AG04449 (cell line): ENCODE results near the gene HOXB4.
A peak's percentile ranks its signal among the peaks of the same experiment; 100 is the strongest.

Source experiments
- CTCF ChIA-PET: fragments of 350-600 bp; formaldehyde crosslinking; extraction: SDS; loops from one replicate; lab custom pipeline; 2021; ENCODE audit warnings: antibody characterized with exemption; lab: Yijun Ruan, JAX
- POLR2A ChIA-PET: fragments of 400-600, 350-600 bp; formaldehyde crosslinking; extraction: SDS; loops from one replicate; lab custom pipeline; 2020; ENCODE audit warnings: antibody characterized with exemption, inconsistent platforms; lab: Yijun Ruan, JAX
- DNase-seq: peaks from one replicate; pipeline ENCODE4 v3.0.0-alpha.2; 2010; ENCODE audit warnings: low read depth, low spot score
- H3K4me3 ChIP-seq: 2 replicates; pipeline ENCODE4 v1.5.1; 2011; ENCODE audit warnings: low read depth, mild to moderate bottlenecking, control low read depth, low read length
- CTCF ChIP-seq: IDR thresholded peaks from one replicate; pipeline ENCODE4 v1.5.1; 2011; ENCODE audit warnings: mild to moderate bottlenecking, moderate library complexity, low read length, control low read depth, inconsistent platforms; ENCODE audit not compliant: insufficient read depth; ENCODE audit errors: missing control alignments

The HOXB4 gene

GRCh38 chr17:48568499-48569239, 9.5 kb downstream of the HOXB4 start:
- CTCF ChIA-PET = interaction anchor here (0.7 to 3.6 kb wide), 10 partner anchors 8 to 261 kb away, joined by 3 to 22 read pairs (median 3); no protein-coding TSS in a partner anchor
- POLR2A ChIA-PET = interaction anchor here (0.6 to 2.3 kb wide), 4 partner anchors 12 to 26 kb away, joined by 3 to 17 read pairs (median 4); no protein-coding TSS in a partner anchor
- peak overlapping the region; percentile 29 for H3K4me3 ChIP-seq
- DNase-seq = no peak
- TF ChIP-seq CTCF = no peak

- POLR2A ChIA-PET = interaction anchor here (0.6 to 1.9 kb wide), 5 partner anchors 9 to 25 kb away, joined by 3 to 7 read pairs (median 4); no protein-coding TSS in a partner anchor
- CTCF ChIA-PET = interaction anchor here (0.7 to 3.6 kb wide), 9 partner anchors 8 to 260 kb away, joined by 3 to 22 read pairs (median 3); no protein-coding TSS in a partner anchor
- no peak for TF ChIP-seq CTCF
- no peak overlapping the region for H3K4me3 ChIP-seq
- DNase-seq = no peak
Measured at GRCh38 chr17:48567646-48568354, 10.3 kb downstream of the HOXB4 start.

GRCh38 chr17:48567209-48567608, 10.9 kb downstream of the HOXB4 start:
- ChIA-PET CTCF (interaction anchor here (1.0 to 3.6 kb wide), 7 partner anchors 9 to 259 kb away, joined by 3 to 22 read pairs (median 4); no protein-coding TSS in a partner anchor), POLR2A (interaction anchor here (1.1 to 1.9 kb wide), 5 partner anchors 10 to 23 kb away, joined by 3 to 7 read pairs (median 4); partner anchors contain the start of gene HOXB3)
- no peak overlapping the region; the same call in 1 of the 2 replicates for H3K4me3 ChIP-seq
- no peak for DNase-seq
- no peak for TF ChIP-seq CTCF

GRCh38 chr17:48566717-48567116, 11.4 kb downstream of the HOXB4 start:
- POLR2A ChIA-PET = interaction anchor here (1.1 to 1.9 kb wide), 5 partner anchors 8 to 23 kb away, joined by 3 to 7 read pairs (median 3); partner anchors contain the start of gene HOXB3
- CTCF ChIA-PET = interaction anchor here (1.9 to 3.6 kb wide), 2 partner anchors 10 to 215 kb away, joined by 4 to 15 read pairs; no protein-coding TSS in a partner anchor
- no peak for DNase-seq
- H3K4me3 ChIP-seq = no peak overlapping the region
- TF ChIP-seq CTCF = no peak

- TF ChIP-seq CTCF = no peak
- CTCF ChIA-PET = interaction anchor here (3.6 kb wide), 1 partner anchor 215 kb away, joined by 15 read pairs; no protein-coding TSS in a partner anchor
- no peak for DNase-seq
- no peak overlapping the region for H3K4me3 ChIP-seq
- POLR2A ChIA-PET = interaction anchor here (1.1 to 1.9 kb wide), 4 partner anchors 8 to 24 kb away, joined by 3 to 7 read pairs (median 3); partner anchors contain the start of gene HOXB3
Measured at GRCh38 chr17:48565925-48566710, 12.0 kb downstream of the HOXB4 start.
